A549 (cell line): ENCODE results near the gene NTRK2. TPM values are rescaled to one million over a fixed set of nuclear protein-coding genes. Genes with fewer than 3 reads are reported as not detected.

Experiments
- ATAC-seq, 2 experiments: fragments of 200-7000 bp in 1 of 2; fragments of >200 bp in 1 of 2; cut with Nextera tagmentation in 1 of 2; cut with Tn5 transposase in 1 of 2; 3 replicates each; pipeline versions ENCODE4 v1.8.0 to v1.9.1; 2018 to 2020; ENCODE audit warnings: mild to moderate bottlenecking in 1 of 2, moderate library complexity in 1 of 2
- CTCF ChIA-PET: fragments of 300-600 bp; sonication (Branson Sonifier 250); formaldehyde crosslinking; extraction: SDS; loops from one replicate; lab custom pipeline; 2021; ENCODE audit warnings: antibody characterized with exemption, inconsistent platforms; lab: Yijun Ruan, JAX
- POLR2A ChIA-PET: fragments of 350-600 bp; formaldehyde crosslinking; extraction: SDS; loops from one replicate; lab custom pipeline; 2021; ENCODE audit warnings: antibody characterized with exemption, inconsistent platforms; lab: Yijun Ruan, JAX
- DNase-seq, 2 experiments: peaks; one replicate each; pipeline versions ENCODE4 v3.0.0 to v3.0.0-alpha.2; 2011 to 2016; ENCODE audit warnings: low read depth in 1 of 2, low spot score in 1 of 2
- FAIRE-seq: peaks from 2 replicates; lab custom pipeline; 2011; peaks lifted over from hg19 to GRCh38; lab: Jason Lieb, UNC
- H3K27ac ChIP-seq, 2 experiments: fragments of >200 bp; sonication (Bioruptor Twin); formaldehyde crosslinking; 3 replicates each; pipeline ENCODE4 v1.5.1; 2016 to 2017
- H3K4me1 ChIP-seq: fragments of >200 bp; sonication (Bioruptor Twin); formaldehyde crosslinking; 3 replicates; pipeline ENCODE4 v1.6.1; 2016
- H3K4me2 ChIP-seq: fragments of >200 bp; sonication (Bioruptor Twin); formaldehyde crosslinking; 3 replicates; pipeline ENCODE4 v1.6.1; 2016
- H3K4me3 ChIP-seq: fragments of >200 bp; sonication (Bioruptor Twin); formaldehyde crosslinking; 3 replicates; pipeline ENCODE4 v1.5.1; 2016
- H3K9me3 ChIP-seq: fragments of >200 bp; sonication (Bioruptor Twin); formaldehyde crosslinking; 3 replicates; pipeline ENCODE4 v1.6.1; 2016
- BHLHE40 ChIP-seq: IDR thresholded peaks from 2 replicates; pipeline ENCODE4 v1.6.1; 2012; ENCODE audit warnings: low read depth, low read length, inconsistent platforms
- CBX8 ChIP-seq: fragments of 200-600 bp; sonication (generic); IDR thresholded peaks from 2 replicates; pipeline ENCODE4 v1.6.1; 2016
- CEBPB ChIP-seq, 2 experiments: fragments of >200 bp in 1 of 2; sonication (Bioruptor Twin) in 1 of 2; formaldehyde crosslinking in 1 of 2; IDR thresholded peaks; 2 replicates each; pipeline ENCODE4 v1.6.1; 2012 to 2016
- CHD2 ChIP-seq: fragments of 150-350 bp; IDR thresholded peaks from 2 replicates; pipeline ENCODE4 v1.6.1; 2014; ENCODE audit warnings: low read length; ENCODE audit not compliant: partially characterized antibody
- CHD4 ChIP-seq: fragments of 200-600 bp; sonication (generic); IDR thresholded peaks from 2 replicates; pipeline ENCODE4 v1.6.1; 2016; ENCODE audit warnings: antibody characterized with exemption, mild to moderate bottlenecking, borderline replicate concordance
- CTCF ChIP-seq: fragments of >200 bp; sonication (Bioruptor Twin); formaldehyde crosslinking; IDR thresholded peaks from 3 replicates; pipeline ENCODE4 v1.5.1; 2016
- EHF ChIP-seq: fragments of 250-450 bp; sonication (Bioruptor Pico); IDR thresholded peaks from 2 replicates; pipeline ENCODE4 v1.5.0; 2020; ENCODE audit warnings: mild to moderate bottlenecking
- EHMT2 ChIP-seq: fragments of 200-600 bp; sonication (generic); IDR thresholded peaks from 2 replicates; pipeline ENCODE4 v1.6.1; 2016; ENCODE audit warnings: antibody characterized with exemption, low read depth, mild to moderate bottlenecking, moderate library complexity
- FOSB ChIP-seq: fragments of 250-450 bp; sonication (Bioruptor Pico); IDR thresholded peaks from 2 replicates; pipeline ENCODE4 v1.5.0; 2020; ENCODE audit warnings: mild to moderate bottlenecking, moderate library complexity
- FOSL2 ChIP-seq, 2 experiments: fragments of 450-650 bp in 1 of 2; fragments of >200 bp in 1 of 2; sonication (Bioruptor Twin) in 1 of 2; formaldehyde crosslinking; IDR thresholded peaks; 2 replicates each; pipeline versions ENCODE4 v1.5.0 to v1.6.1; 2016 to 2020; ENCODE audit warnings: mild to moderate bottlenecking in 1 of 2, moderate library complexity in 1 of 2
- FOXS1 ChIP-seq: fragments of 250-450 bp; sonication (Bioruptor Pico); IDR thresholded peaks from 2 replicates; pipeline ENCODE4 v1.5.0; 2020; ENCODE audit warnings: mild to moderate bottlenecking, moderate library complexity
- HES2 ChIP-seq: fragments of >200 bp; sonication (Bioruptor Twin); formaldehyde crosslinking; IDR thresholded peaks from 2 replicates; pipeline ENCODE4 v1.6.1; 2016
- HEYL ChIP-seq: fragments of 250-450 bp; sonication (Bioruptor Pico); IDR thresholded peaks from 2 replicates; pipeline ENCODE4 v1.8.0; 2021; ENCODE audit warnings: mild to moderate bottlenecking, moderate library complexity
- HMGXB4 ChIP-seq: fragments of 250-450 bp; sonication (Bioruptor Pico); IDR thresholded peaks from 2 replicates; pipeline ENCODE4 v1.5.0; 2021; ENCODE audit warnings: mild to moderate bottlenecking, moderate library complexity, borderline replicate concordance
- HOXA7 ChIP-seq: fragments of 250-450 bp; sonication (Bioruptor Pico); IDR thresholded peaks from 2 replicates; pipeline ENCODE4 v1.5.0; 2020; ENCODE audit warnings: mild to moderate bottlenecking, moderate library complexity
- HOXB13 ChIP-seq: fragments of 250-450 bp; sonication (Bioruptor Pico); IDR thresholded peaks from 2 replicates; pipeline ENCODE4 v1.5.0; 2020; ENCODE audit warnings: low read depth, mild to moderate bottlenecking, moderate library complexity
- HOXB5 ChIP-seq: fragments of 250-450 bp; sonication (Bioruptor Pico); IDR thresholded peaks from 2 replicates; pipeline ENCODE4 v1.5.0; 2020; ENCODE audit warnings: mild to moderate bottlenecking, moderate library complexity
- KDM1A ChIP-seq: fragments of 200-600 bp; sonication (generic); IDR thresholded peaks from 2 replicates; pipeline ENCODE4 v1.6.1; 2016; ENCODE audit warnings: low read depth, mild to moderate bottlenecking
- MAX ChIP-seq: IDR thresholded peaks from 2 replicates; pipeline ENCODE4 v1.6.1; 2012
- MAZ ChIP-seq: fragments of 150-350 bp; IDR thresholded peaks from 2 replicates; pipeline ENCODE4 v1.6.1; 2014; ENCODE audit warnings: antibody characterized with exemption, low read depth, low read length, borderline replicate concordance
- NFE2L2 ChIP-seq: fragments of 150-350 bp; conservative IDR thresholded peaks from 2 replicates; pipeline ENCODE4 v1.6.1; 2014; ENCODE audit warnings: low read length
- NPAS2 ChIP-seq: fragments of 250-450 bp; sonication (Bioruptor Pico); IDR thresholded peaks from 2 replicates; pipeline ENCODE4 v1.8.0; 2022; ENCODE audit warnings: mild to moderate bottlenecking, moderate library complexity, borderline replicate concordance
- PHF8 ChIP-seq: fragments of 200-600 bp; sonication (generic); IDR thresholded peaks from 2 replicates; pipeline ENCODE4 v1.6.1; 2016; ENCODE audit warnings: low read depth, mild to moderate bottlenecking, antibody characterized with exemption, moderate library complexity, borderline replicate concordance
- POLR2A ChIP-seq: IDR thresholded peaks from 2 replicates; pipeline ENCODE4 v1.6.1; 2012; ENCODE audit warnings: mild to moderate bottlenecking, low read length
- POLR2AphosphoS2 ChIP-seq: conservative IDR thresholded peaks from 2 replicates; pipeline ENCODE4 v1.6.1; 2012; ENCODE audit warnings: low read length, improper control_type of control experiment, inconsistent platforms
- RAD21 ChIP-seq, 2 experiments: fragments of >200 bp in 1 of 2; sonication (Bioruptor Twin) in 1 of 2; formaldehyde crosslinking in 1 of 2; IDR thresholded peaks in 1 of 2; conservative IDR thresholded peaks in 1 of 2; 2 replicates in 1 of 2; 3 replicates in 1 of 2; pipeline ENCODE4 v1.6.1; 2012 to 2018; ENCODE audit warnings: inconsistent platforms in 1 of 2
- RNF2 ChIP-seq: fragments of 200-600 bp; sonication (generic); IDR thresholded peaks from 2 replicates; pipeline ENCODE4 v1.6.1; 2016; ENCODE audit warnings: low read depth, mild to moderate bottlenecking, antibody characterized with exemption, moderate library complexity, borderline replicate concordance
- TFCP2L1 ChIP-seq: fragments of 250-450 bp; sonication (Bioruptor Pico); IDR thresholded peaks from 2 replicates; pipeline ENCODE4 v1.5.0; 2021; ENCODE audit warnings: mild to moderate bottlenecking
- TP53 ChIP-seq: fragments of 250-450 bp; sonication (Bioruptor Pico); IDR thresholded peaks from 2 replicates; pipeline ENCODE4 v1.5.0; 2021; ENCODE audit warnings: mild to moderate bottlenecking, moderate library complexity
- USF2 ChIP-seq: fragments of 450-650 bp; IDR thresholded peaks from 2 replicates; pipeline ENCODE4 v1.6.1; 2014; ENCODE audit warnings: antibody characterized with exemption
- ZNF302 ChIP-seq: fragments of 250-450 bp; sonication (Bioruptor Pico); IDR thresholded peaks from 2 replicates; pipeline ENCODE4 v1.9.0; 2021; ENCODE audit warnings: inconsistent platforms, mild to moderate bottlenecking, moderate library complexity
- ZSCAN20 ChIP-seq: fragments of 250-450 bp; sonication (Bioruptor Pico); IDR thresholded peaks from 2 replicates; pipeline ENCODE4 v1.8.0; 2022; ENCODE audit warnings: mild to moderate bottlenecking, moderate library complexity
- WGBS: methylation state at CpG from one replicate; pipeline ENCODE4 v1.1.6; 2017; ENCODE audit errors: missing lambda C conversion rate; 5-methylcytosine and 5-hydroxymethylcytosine counted together
- polyA plus RNA-seq, 4 experiments: library from polyadenylated mRNA; depleted of rRNA in 3 of 4; stranded (reverse); fragments of >200 nt; fragmentation: RNase III in 1 of 4; extraction: RNeasy Plus Mini Kit Qiagen cat#74134 plus additional on column Dnase treatment in 1 of 4; gene quantifications; 2 replicates in 3 of 4; 3 replicates in 1 of 4; pipeline ENCODE4 v1.2.3, GENCODE V29; 2011 to 2017

Gene NTRK2
- polyA plus RNA-seq, 2 of the 4 experiments (the other 2 are of a cell fraction) = 0.03 TPM

GRCh38 chr9:84969084-84969483 is 299.6 kb downstream of the NTRK2 start:
- no peak for FAIRE-seq
- 14% methylated on average over 4 of the region's 4 CpGs for WGBS
- H3K9me3 ChIP-seq = no peaks in the 10 kb centered on the region
- H3K27ac ChIP-seq = peak overlapping the region; percentile 57 to 63; a peak in 4 of 6 replicates
- ChIA-PET CTCF (interaction anchor here (0.8 to 1.2 kb wide), 2 partner anchors 39 to 289 kb away, joined by 3 to 4 read pairs; no protein-coding TSS in a partner anchor), POLR2A (no interaction called here)
- no peak overlapping the region for H3K4me3 ChIP-seq
- peak in 1 of 2 experiments; percentile 61 for DNase-seq
- peak overlapping the region; percentile 37 for H3K4me2 ChIP-seq
- ATAC-seq = peak; percentile 36 to 64; a peak in 3 of 6 replicates
- peaks cover 29% of the 10 kb centered on the region for H3K4me1 ChIP-seq
- no peak for TF ChIP-seq HMGXB4 (CRISPR knock-in tag)
- 0 out of 2 replicates have a peak, but pooled peaks have one; percentile 27 for TF ChIP-seq FOSL2 (IDR thresholded peaks at IDR 0.05)
- TF ChIP-seq FOSL2 (CRISPR knock-in tag; IDR thresholded peaks at IDR 0.05) = peak; percentile 32

GRCh38 chr9:84969736-84970135 is 300.2 kb downstream of the NTRK2 start:
- peak overlapping the region; percentile 63 to 72 for H3K27ac ChIP-seq

GRCh38 chr9:84970432-84970831 is 300.9 kb downstream of the NTRK2 start:
- peak; percentile 94 to 97 for ATAC-seq
- POLR2A ChIA-PET = interaction anchor here (0.7 kb wide), 1 partner anchor 118 kb away, joined by 4 read pairs; no protein-coding TSS in a partner anchor
- CTCF ChIA-PET = interaction anchor here (1.7 kb wide), 1 partner anchor 273 kb away, joined by 4 read pairs; no protein-coding TSS in a partner anchor
- TF ChIP-seq TP53 (CRISPR knock-in tag) = no peak
- no peak for TF ChIP-seq CHD4
- no peak for TF ChIP-seq HOXA7 (CRISPR knock-in tag)
- TF ChIP-seq HEYL (CRISPR knock-in tag) = no peak
- no peak for TF ChIP-seq POLR2A
- TF ChIP-seq MAZ = no peak
- no peak for TF ChIP-seq NFE2L2
- TF ChIP-seq HOXB13 (CRISPR knock-in tag) = no peak
- no peak for TF ChIP-seq CHD2
- no peak for TF ChIP-seq POLR2AphosphoS2
- TF ChIP-seq BHLHE40 = no peak
- TF ChIP-seq FOXS1 (CRISPR knock-in tag) = no peak
- peak in 1 of 2 experiments; percentile 67; a peak in 2 of 4 replicates for TF ChIP-seq CEBPB (IDR thresholded peaks at IDR 0.05)
- no peak for TF ChIP-seq ZSCAN20
- no peak for TF ChIP-seq HOXB5 (CRISPR knock-in tag)
- TF ChIP-seq CTCF = no peak
- TF ChIP-seq FOSL2 (IDR thresholded peaks at IDR 0.05) = peak; percentile 38; the same call in 1 of the 2 replicates
- peak; percentile 65 for TF ChIP-seq FOSL2 (CRISPR knock-in tag; IDR thresholded peaks at IDR 0.05)
- peak; percentile 64; the same call in 1 of the 2 replicates for TF ChIP-seq HES2
- no peak for TF ChIP-seq EHMT2
- no peak for TF ChIP-seq NPAS2 (CRISPR knock-in tag)

More at GRCh38 chr9:84969736-84970135, 300.2 kb downstream of the NTRK2 start:
- 77% methylated on average over 2 of the region's 2 CpGs for WGBS
- Histone ChIP-seq H3K4me2 (peak overlapping the region; percentile 37), H3K4me3 (no peak overlapping the region), H3K9me3 (no peaks in the 10 kb centered on the region), H3K4me1 (peaks cover 29% of the 10 kb centered on the region)
- CTCF ChIA-PET = interaction anchor here (0.8 to 1.7 kb wide), 3 partner anchors 39 to 289 kb away, joined by 3 to 4 read pairs (median 4); no protein-coding TSS in a partner anchor
- TF ChIP-seq FOSB (CRISPR knock-in tag) (no peak), RNF2 (no peak), CBX8 (no peak), MAX (no peak), NFE2L2 (no peak), TFCP2L1 (no peak), USF2 (no peak), RAD21 (conservative IDR thresholded peaks at IDR 0.05 in 1 of 2, IDR thresholded peaks at IDR 0.05 in 1 of 2) (no peak), KDM1A (no peak), MAZ (no peak), EHF (CRISPR knock-in tag) (no peak), NPAS2 (CRISPR knock-in tag) (no peak), ZNF302 (CRISPR knock-in tag) (no peak), PHF8 (no peak), ZSCAN20 (no peak)
- no peak for DNase-seq
- no peak for FAIRE-seq
- POLR2A ChIA-PET = interaction anchor here (0.7 kb wide), 1 partner anchor 118 kb away, joined by 4 read pairs; no protein-coding TSS in a partner anchor
- ATAC-seq = no peak

More at GRCh38 chr9:84970432-84970831, 300.9 kb downstream of the NTRK2 start:
- peak overlapping the region; percentile 37 for H3K4me2 ChIP-seq
- peak; percentile 33 to 90 for DNase-seq
- H3K4me3 ChIP-seq = no peak overlapping the region
- peak overlapping the region; percentile 63 to 73; a peak in 5 of 6 replicates for H3K27ac ChIP-seq
- H3K9me3 ChIP-seq = no peaks in the 10 kb centered on the region
- peaks cover 29% of the 10 kb centered on the region for H3K4me1 ChIP-seq
- no peak for FAIRE-seq
- WGBS = 0% methylated on average over 2 of the region's 2 CpGs
